ENCODE results near the gene IPO9. TPM values are rescaled to one million over a fixed set of nuclear protein-coding genes. Genes with fewer than 3 reads are reported as not detected.

IPO9 gene
- total RNA-seq, 4 donors from 2014 or later = 2.0 to 13.0 (median 7.9) TPM

DNA sequence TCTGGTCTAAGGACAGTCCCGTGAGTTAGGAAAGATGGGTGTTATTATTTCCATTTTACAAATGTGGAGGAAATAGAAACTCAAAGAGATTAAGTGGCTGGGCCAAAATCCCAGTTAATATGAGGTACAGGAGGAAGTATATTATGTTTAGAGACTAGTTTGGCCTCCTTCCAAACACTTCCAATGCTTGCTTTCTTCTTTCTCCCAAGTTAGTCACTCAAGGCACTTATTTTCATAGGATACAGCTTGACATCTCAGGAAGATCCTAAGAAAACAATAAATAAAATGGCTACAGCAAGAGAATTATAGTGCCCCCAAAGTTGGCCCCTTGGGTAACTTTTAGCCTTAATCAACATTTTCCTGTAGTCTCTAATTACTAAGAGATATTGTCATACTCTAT lies 47.5 kb upstream of the IPO9 start:
- no peak for DNase-seq
- H3K4me3 ChIP-seq = no peak overlapping the region
- in situ Hi-C loops (cut with MboI; ENCODE audit: low pct_ligation_motif_present in 1 of 4, low pct_unique_long_range_greater_than_20kb in 1 of 4, low sequenced_read_pairs in 3 of 4) (loop anchor here in 3 of 4 donors (10.0 to 25.0 kb wide), 4 partner anchors 67 to 227 kb away; no protein-coding TSS in a partner anchor), intact Hi-C loops (cut with DNase I; ENCODE audit: low total_unique reads) (no loop called here)
- TF ChIP-seq POLR2A (IDR thresholded peaks at IDR 0.05) (no peak), POLR2AphosphoS5 (IDR thresholded peaks at IDR 0.05) (no peak), EP300 (IDR thresholded peaks at IDR 0.05; ENCODE audit: low read depth) (no peak)
- TF ChIP-seq, protein P1, sequence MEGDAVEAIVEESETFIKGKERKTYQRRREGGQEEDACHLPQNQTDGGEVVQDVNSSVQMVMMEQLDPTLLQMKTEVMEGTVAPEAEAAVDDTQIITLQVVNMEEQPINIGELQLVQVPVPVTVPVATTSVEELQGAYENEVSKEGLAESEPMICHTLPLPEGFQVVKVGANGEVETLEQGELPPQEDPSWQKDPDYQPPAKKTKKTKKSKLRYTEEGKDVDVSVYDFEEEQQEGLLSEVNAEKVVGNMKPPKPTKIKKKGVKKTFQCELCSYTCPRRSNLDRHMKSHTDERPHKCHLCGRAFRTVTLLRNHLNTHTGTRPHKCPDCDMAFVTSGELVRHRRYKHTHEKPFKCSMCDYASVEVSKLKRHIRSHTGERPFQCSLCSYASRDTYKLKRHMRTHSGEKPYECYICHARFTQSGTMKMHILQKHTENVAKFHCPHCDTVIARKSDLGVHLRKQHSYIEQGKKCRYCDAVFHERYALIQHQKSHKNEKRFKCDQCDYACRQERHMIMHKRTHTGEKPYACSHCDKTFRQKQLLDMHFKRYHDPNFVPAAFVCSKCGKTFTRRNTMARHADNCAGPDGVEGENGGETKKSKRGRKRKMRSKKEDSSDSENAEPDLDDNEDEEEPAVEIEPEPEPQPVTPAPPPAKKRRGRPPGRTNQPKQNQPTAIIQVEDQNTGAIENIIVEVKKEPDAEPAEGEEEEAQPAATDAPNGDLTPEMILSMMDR (IDR thresholded peaks at IDR 0.05) = no peak
- H3K27me3 ChIP-seq = no peaks in the 10 kb centered on the region
- H3K4me1 ChIP-seq = peaks cover 0 to 9% (median 0%) of the 10 kb centered on the region in 4 donors
- WGBS, 2 donors (ENCODE audit: low coverage in 1 of 2) = 39 to 64% methylated on average over 1 of the region's 1 CpG
- no peaks in the 10 kb centered on the region for H3K9me3 ChIP-seq
- peaks cover 0 to 27% (median 6%) of the 10 kb centered on the region in 4 donors for H3K36me3 ChIP-seq
- H3K27ac ChIP-seq = no peak overlapping the region

DNA sequence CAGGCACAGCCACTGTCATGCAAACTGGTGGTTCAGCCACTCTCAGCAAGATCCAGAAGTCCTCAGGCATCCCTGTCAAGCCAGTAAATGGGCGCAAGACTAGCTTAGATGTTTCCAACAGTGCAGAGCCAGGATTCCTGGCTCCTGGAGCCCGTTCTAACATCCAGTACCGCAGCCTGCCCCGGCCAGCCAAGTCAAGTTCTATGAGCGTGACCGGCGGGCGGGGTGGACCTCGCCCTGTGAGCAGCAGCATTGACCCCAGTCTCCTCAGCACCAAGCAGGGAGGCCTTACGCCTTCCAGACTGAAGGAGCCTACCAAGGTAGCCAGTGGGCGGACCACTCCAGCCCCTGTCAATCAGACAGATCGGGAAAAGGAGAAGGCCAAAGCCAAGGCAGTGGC lies 46.6 kb upstream of the IPO9 start:
- Histone ChIP-seq H3K4me1 (peaks cover 0 to 9% (median 3%) of the 10 kb centered on the region in 4 donors), H3K27me3 (no peaks in the 10 kb centered on the region), H3K4me3 (no peak overlapping the region), H3K9me3 (no peaks in the 10 kb centered on the region), H3K36me3 (peaks cover 0 to 27% (median 7%) of the 10 kb centered on the region in 4 donors), H3K27ac (no peak overlapping the region)
- DNase-seq = no peak
- TF ChIP-seq EP300 (IDR thresholded peaks at IDR 0.05; ENCODE audit: low read depth) (no peak), POLR2AphosphoS5 (IDR thresholded peaks at IDR 0.05) (no peak), POLR2A (IDR thresholded peaks at IDR 0.05) (no peak)
- TF ChIP-seq, protein P1 (IDR thresholded peaks at IDR 0.05) = no peak
- 88% methylated on average over 12 of the region's 12 CpGs; no CpG with 5 or more reads in 1 of the 2 donors for WGBS, 2 donors (ENCODE audit: low coverage in 1 of 2)
- in situ Hi-C loops (cut with MboI; ENCODE audit: low pct_ligation_motif_present in 1 of 4, low pct_unique_long_range_greater_than_20kb in 1 of 4, low sequenced_read_pairs in 3 of 4) (loop anchor here in 3 of 4 donors (10.0 to 25.0 kb wide), 4 partner anchors 68 to 228 kb away; no protein-coding TSS in a partner anchor), intact Hi-C loops (cut with DNase I; ENCODE audit: low total_unique reads) (no loop called here)

DNA sequence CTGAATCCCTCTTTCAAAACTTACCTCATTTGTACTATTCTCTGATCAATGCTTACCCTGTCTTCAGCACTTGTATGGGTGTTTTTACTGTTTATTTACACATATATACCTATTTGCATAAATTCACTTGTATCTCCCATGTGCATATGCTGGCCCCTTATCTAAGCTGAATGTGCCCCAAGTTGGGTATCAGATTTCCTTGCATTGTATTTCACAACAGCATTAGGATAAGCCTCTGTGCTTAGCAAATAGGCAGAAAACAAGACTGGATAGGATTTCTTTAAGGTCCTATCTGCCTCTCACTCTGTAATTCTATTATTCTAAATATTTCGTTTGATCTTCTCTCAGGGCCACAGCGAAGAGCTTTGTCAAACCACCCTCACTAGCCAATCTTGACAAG lies 45.9 kb upstream of the IPO9 start:
- DNase-seq = no peak
- peaks cover 0 to 9% (median 3%) of the 10 kb centered on the region in 4 donors for H3K4me1 ChIP-seq
- no peak for TF ChIP-seq POLR2AphosphoS5 (IDR thresholded peaks at IDR 0.05)
- TF ChIP-seq, protein P1 (IDR thresholded peaks at IDR 0.05) = no peak
- intact Hi-C loops (cut with DNase I; ENCODE audit: low total_unique reads) = no loop called here
- H3K27ac ChIP-seq = no peak overlapping the region
- H3K4me3 ChIP-seq = no peak overlapping the region
- H3K36me3 ChIP-seq = peaks cover 0 to 27% (median 10%) of the 10 kb centered on the region in 4 donors
- 95% methylated on average over 2 of the region's 2 CpGs; no CpG with 5 or more reads in 1 of the 2 donors for WGBS, 2 donors (ENCODE audit: low coverage in 1 of 2)
- no peaks in the 10 kb centered on the region for H3K27me3 ChIP-seq
- no peaks in the 10 kb centered on the region for H3K9me3 ChIP-seq
- in situ Hi-C loops (cut with MboI; ENCODE audit: low pct_ligation_motif_present in 1 of 4, low pct_unique_long_range_greater_than_20kb in 1 of 4, low sequenced_read_pairs in 3 of 4) = loop anchor here in 3 of 4 donors (10.0 to 25.0 kb wide), 4 partner anchors 68 to 228 kb away; no protein-coding TSS in a partner anchor

DNA sequence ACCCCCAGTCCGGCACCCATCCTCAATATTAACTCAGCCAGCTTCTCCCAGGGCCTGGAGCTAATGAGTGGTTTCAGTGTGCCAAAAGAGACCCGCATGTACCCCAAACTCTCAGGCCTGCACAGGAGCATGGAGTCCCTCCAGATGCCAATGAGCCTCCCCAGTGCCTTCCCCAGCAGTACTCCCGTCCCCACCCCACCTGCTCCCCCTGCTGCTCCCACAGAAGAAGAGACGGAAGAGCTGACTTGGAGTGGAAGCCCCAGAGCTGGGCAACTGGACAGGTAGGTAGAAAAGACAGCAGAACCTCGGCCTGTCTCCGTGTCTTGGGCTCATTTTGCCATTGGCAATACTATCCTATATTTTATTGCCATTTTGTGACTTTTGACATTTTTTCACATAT lies 45.4 kb upstream of the IPO9 start:
- in situ Hi-C loops (cut with MboI; ENCODE audit: low pct_ligation_motif_present in 1 of 4, low pct_unique_long_range_greater_than_20kb in 1 of 4, low sequenced_read_pairs in 3 of 4) (loop anchor here in 3 of 4 donors (10.0 to 25.0 kb wide), 4 partner anchors 69 to 229 kb away; no protein-coding TSS in a partner anchor), intact Hi-C loops (cut with DNase I; ENCODE audit: low total_unique reads) (no loop called here)
- Histone ChIP-seq H3K36me3 (peaks cover 0 to 28% (median 10%) of the 10 kb centered on the region in 4 donors), H3K4me3 (no peak overlapping the region), H3K4me1 (peaks cover 0 to 9% (median 3%) of the 10 kb centered on the region in 4 donors), H3K9me3 (no peaks in the 10 kb centered on the region), H3K27ac (no peak overlapping the region), H3K27me3 (no peaks in the 10 kb centered on the region)
- 86 to 100% methylated on average over 2 to 6 of the region's 6 CpGs for WGBS, 2 donors (ENCODE audit: low coverage in 1 of 2)
- no peak for TF ChIP-seq EP300 (IDR thresholded peaks at IDR 0.05; ENCODE audit: low read depth)
- TF ChIP-seq, protein P1 (IDR thresholded peaks at IDR 0.05) = no peak
- no peak for TF ChIP-seq POLR2A (IDR thresholded peaks at IDR 0.05)
- no peak for TF ChIP-seq POLR2AphosphoS5 (IDR thresholded peaks at IDR 0.05)
- DNase-seq = no peak
